ENCODE results near the gene FOSB. TPM values are rescaled to one million over a fixed set of nuclear protein-coding genes. Genes with fewer than 3 reads are reported as not detected.

The FOSB gene
- polyA plus RNA-seq, 1 donor from 2014 or later = 2.1 TPM

DNA sequence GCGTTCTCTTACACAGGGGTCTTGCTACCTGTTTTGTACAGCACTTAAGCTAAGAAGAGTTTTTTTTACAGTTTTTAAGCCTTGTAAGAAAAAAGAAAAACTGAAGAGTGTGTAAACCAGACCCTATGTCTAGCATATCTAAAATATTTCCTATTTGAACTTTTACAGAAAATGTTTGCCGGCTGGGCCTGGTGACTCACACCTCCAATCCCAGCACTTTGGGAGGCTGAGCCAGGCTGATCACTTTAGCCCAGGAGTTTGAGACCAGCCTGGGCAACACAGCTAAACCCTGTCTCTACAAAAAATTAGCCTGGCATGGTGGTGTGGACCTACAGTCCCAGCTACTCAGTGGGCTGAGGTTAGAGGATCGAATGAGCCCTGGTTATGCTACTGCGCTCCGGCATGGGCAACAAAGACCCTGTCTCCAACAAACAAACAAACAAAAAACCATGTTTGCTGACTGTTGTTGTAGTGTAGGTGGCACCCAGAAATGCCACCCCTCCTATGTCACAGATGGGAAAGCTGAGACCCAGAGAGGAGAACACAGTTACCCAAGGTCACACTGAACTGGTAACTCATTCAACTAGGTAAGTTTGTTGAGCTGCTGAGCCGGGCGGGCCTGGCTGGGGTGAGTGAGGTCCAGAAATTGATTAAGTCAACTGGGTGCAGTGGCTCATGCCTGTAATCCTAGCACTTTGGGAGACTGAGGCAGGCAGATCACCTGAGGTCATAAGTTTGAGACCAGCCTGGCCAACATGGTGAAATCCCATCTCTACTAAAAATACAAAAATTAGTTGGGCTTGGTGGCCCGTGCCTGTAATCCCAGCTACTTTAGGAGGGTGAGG lies 37.6 kb downstream of the FOSB start:
- Histone ChIP-seq H3K36me3 (ENCODE audit: insufficient read depth, low read length) (no peaks in the 10 kb centered on the region), H2AFZ (ENCODE audit: low read depth, low read length) (no peak overlapping the region), H3K4me3 (ENCODE audit: low read length) (no peak overlapping the region), H3K9me3 (ENCODE audit: low read length) (no peaks in the 10 kb centered on the region), H3K9me2 (ENCODE audit: insufficient read depth, low read length) (no peaks in the 10 kb centered on the region), H3K79me2 (replicated peaks; ENCODE audit: insufficient read depth, low read length) (no peaks in the 10 kb centered on the region), H3K27ac (ENCODE audit: low read length) (no peak overlapping the region), H3F3A (ENCODE audit: insufficient read depth, low read length, poor library complexity, severe bottlenecking) (no peaks in the 10 kb centered on the region), H3K9ac (ENCODE audit: low read length) (no peak overlapping the region), H4K20me1 (ENCODE audit: insufficient read depth) (no peaks in the 10 kb centered on the region), H3K4me2 (ENCODE audit: low read length) (no peak overlapping the region), H3K27me3 (ENCODE audit: insufficient read depth, low read depth, low read length) (peaks cover 17% of the 10 kb centered on the region)
- TF ChIP-seq, protein P1, sequence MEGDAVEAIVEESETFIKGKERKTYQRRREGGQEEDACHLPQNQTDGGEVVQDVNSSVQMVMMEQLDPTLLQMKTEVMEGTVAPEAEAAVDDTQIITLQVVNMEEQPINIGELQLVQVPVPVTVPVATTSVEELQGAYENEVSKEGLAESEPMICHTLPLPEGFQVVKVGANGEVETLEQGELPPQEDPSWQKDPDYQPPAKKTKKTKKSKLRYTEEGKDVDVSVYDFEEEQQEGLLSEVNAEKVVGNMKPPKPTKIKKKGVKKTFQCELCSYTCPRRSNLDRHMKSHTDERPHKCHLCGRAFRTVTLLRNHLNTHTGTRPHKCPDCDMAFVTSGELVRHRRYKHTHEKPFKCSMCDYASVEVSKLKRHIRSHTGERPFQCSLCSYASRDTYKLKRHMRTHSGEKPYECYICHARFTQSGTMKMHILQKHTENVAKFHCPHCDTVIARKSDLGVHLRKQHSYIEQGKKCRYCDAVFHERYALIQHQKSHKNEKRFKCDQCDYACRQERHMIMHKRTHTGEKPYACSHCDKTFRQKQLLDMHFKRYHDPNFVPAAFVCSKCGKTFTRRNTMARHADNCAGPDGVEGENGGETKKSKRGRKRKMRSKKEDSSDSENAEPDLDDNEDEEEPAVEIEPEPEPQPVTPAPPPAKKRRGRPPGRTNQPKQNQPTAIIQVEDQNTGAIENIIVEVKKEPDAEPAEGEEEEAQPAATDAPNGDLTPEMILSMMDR (IDR thresholded peaks at IDR 0.05; ENCODE audit: poor library complexity, severe bottlenecking) = no peak
- TF ChIP-seq, protein P2, sequence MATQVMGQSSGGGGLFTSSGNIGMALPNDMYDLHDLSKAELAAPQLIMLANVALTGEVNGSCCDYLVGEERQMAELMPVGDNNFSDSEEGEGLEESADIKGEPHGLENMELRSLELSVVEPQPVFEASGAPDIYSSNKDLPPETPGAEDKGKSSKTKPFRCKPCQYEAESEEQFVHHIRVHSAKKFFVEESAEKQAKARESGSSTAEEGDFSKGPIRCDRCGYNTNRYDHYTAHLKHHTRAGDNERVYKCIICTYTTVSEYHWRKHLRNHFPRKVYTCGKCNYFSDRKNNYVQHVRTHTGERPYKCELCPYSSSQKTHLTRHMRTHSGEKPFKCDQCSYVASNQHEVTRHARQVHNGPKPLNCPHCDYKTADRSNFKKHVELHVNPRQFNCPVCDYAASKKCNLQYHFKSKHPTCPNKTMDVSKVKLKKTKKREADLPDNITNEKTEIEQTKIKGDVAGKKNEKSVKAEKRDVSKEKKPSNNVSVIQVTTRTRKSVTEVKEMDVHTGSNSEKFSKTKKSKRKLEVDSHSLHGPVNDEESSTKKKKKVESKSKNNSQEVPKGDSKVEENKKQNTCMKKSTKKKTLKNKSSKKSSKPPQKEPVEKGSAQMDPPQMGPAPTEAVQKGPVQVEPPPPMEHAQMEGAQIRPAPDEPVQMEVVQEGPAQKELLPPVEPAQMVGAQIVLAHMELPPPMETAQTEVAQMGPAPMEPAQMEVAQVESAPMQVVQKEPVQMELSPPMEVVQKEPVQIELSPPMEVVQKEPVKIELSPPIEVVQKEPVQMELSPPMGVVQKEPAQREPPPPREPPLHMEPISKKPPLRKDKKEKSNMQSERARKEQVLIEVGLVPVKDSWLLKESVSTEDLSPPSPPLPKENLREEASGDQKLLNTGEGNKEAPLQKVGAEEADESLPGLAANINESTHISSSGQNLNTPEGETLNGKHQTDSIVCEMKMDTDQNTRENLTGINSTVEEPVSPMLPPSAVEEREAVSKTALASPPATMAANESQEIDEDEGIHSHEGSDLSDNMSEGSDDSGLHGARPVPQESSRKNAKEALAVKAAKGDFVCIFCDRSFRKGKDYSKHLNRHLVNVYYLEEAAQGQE (IDR thresholded peaks at IDR 0.05; ENCODE audit: borderline replicate concordance) = no peak
- TF ChIP-seq EZH2 (IDR thresholded peaks at IDR 0.05; ENCODE audit: borderline replicate concordance, insufficient read depth, low read length, poor library complexity, severe bottlenecking) (no peak), MXI1 (conservative IDR thresholded peaks at IDR 0.05; ENCODE audit: poor library complexity, severe bottlenecking) (no peak), SMC3 (conservative IDR thresholded peaks at IDR 0.05; ENCODE audit: poor library complexity) (no peak), POLR2AphosphoS5 (IDR thresholded peaks at IDR 0.05) (no peak), RAD21 (conservative IDR thresholded peaks at IDR 0.05) (no peak)

DNA sequence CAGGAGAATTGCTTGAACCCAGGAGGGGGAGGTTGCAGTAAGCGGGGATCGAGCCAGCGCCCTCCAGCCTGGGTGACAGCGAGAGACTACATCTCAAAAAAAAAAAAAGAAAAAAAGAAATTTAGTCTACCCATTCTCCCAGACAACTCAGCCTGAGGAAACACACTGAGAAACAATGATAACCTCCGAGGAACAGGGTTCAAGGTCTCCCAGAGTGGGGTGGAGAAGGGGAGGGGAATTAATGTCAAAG lies 38.1 kb downstream of the FOSB start:
- Histone ChIP-seq H3K9me3 (ENCODE audit: low read length) (no peaks in the 10 kb centered on the region), H3K27ac (ENCODE audit: low read length) (no peak overlapping the region), H3F3A (ENCODE audit: insufficient read depth, low read length, poor library complexity, severe bottlenecking) (no peaks in the 10 kb centered on the region), H3K79me2 (replicated peaks; ENCODE audit: insufficient read depth, low read length) (no peaks in the 10 kb centered on the region), H2AFZ (ENCODE audit: low read depth, low read length) (no peak overlapping the region), H3K27me3 (ENCODE audit: insufficient read depth, low read depth, low read length) (peaks cover 13% of the 10 kb centered on the region), H3K9me2 (ENCODE audit: insufficient read depth, low read length) (no peaks in the 10 kb centered on the region), H4K20me1 (ENCODE audit: insufficient read depth) (no peaks in the 10 kb centered on the region), H3K36me3 (ENCODE audit: insufficient read depth, low read length) (no peaks in the 10 kb centered on the region), H3K4me2 (ENCODE audit: low read length) (no peak overlapping the region), H3K9ac (ENCODE audit: low read length) (no peak overlapping the region), H3K4me3 (ENCODE audit: low read length) (peak overlapping the region; percentile 95)
- TF ChIP-seq, protein P1 (IDR thresholded peaks at IDR 0.05; ENCODE audit: poor library complexity, severe bottlenecking) = no peak
- TF ChIP-seq, protein P2 (IDR thresholded peaks at IDR 0.05; ENCODE audit: borderline replicate concordance) = no peak
- TF ChIP-seq EP300 (conservative IDR thresholded peaks at IDR 0.05; ENCODE audit: poor library complexity, severe bottlenecking) (no peak), EZH2 (IDR thresholded peaks at IDR 0.05; ENCODE audit: borderline replicate concordance, insufficient read depth, low read length, poor library complexity, severe bottlenecking) (no peak), RAD21 (conservative IDR thresholded peaks at IDR 0.05) (no peak), POLR2AphosphoS5 (IDR thresholded peaks at IDR 0.05) (no peak), SMC3 (conservative IDR thresholded peaks at IDR 0.05; ENCODE audit: poor library complexity) (no peak), MXI1 (conservative IDR thresholded peaks at IDR 0.05; ENCODE audit: poor library complexity, severe bottlenecking) (no peak), TAF1 (IDR thresholded peaks at IDR 0.05; ENCODE audit: low read depth) (no peak)
